ENCODE results near the gene PALLD. TPM values are rescaled to one million over a fixed set of nuclear protein-coding genes. Genes with fewer than 3 reads are reported as not detected.

Gene PALLD
- total RNA-seq, 2 experiments from 2014 or later = 1.5 to 3.7 TPM

DNA sequence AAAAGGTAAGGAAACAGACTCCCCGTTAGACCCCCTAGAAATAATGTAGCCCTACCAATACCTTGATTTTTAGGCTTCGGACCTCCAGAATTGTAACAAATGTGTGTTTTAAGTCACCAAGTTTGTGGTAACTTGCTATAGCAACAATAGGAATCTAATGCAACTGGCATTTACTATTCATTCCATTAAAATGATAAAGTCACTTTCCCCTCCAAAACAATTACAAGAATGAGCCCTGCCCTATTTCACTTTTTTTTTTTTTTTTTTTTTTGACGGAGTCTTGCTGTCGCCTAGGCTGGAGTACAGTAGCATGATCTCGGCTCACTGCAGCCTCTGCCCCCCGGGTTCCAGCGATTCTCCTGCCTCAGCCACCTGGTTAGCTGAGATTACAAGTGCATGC is 13.0 kb upstream of the PALLD start:
- H3K9me3 Mint-ChIP-seq (ENCODE audit: low read depth) = no peaks in the 10 kb centered on the region
- CTCF ChIA-PET = interaction anchor here (0.6 kb wide), 1 partner anchor 11 kb away, joined by 4 read pairs; no protein-coding TSS in a partner anchor
- H3K36me3 Mint-ChIP-seq = peaks cover 27% of the 10 kb centered on the region
- no peak overlapping the region for H3K4me3 Mint-ChIP-seq
- no peaks in the 10 kb centered on the region for H3K27me3 Mint-ChIP-seq
- H3K4me1 Mint-ChIP-seq = peaks cover 62% of the 10 kb centered on the region
- DNase-seq (no peak), ATAC-seq (no peak)
- peak overlapping the region; percentile 21 for H3K27ac Mint-ChIP-seq

DNA sequence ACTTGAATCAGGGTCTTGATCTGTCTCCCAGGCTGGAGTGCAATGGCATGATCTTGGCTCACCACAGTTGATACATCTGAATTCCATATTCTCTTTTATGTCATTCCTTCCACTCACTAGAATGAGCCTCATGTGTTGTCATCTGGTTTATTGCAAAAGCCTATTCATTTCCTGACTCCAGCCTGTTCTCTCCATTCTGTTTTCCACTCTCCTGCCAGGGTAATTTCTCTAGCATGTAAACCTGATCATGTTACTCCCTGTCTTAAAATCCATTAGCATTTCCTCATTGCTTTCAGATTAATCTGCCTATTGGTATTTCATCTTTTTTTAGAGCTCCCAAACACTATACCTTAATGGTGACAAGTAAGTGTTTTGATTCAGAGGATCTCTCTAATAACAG is 12.2 kb upstream of the PALLD start:
- Mint-ChIP-seq H3K27ac (no peak overlapping the region), H3K4me1 (peaks cover 58% of the 10 kb centered on the region), H3K36me3 (peaks cover 22% of the 10 kb centered on the region), H3K27me3 (no peaks in the 10 kb centered on the region), H3K9me3 (ENCODE audit: low read depth) (no peaks in the 10 kb centered on the region), H3K4me3 (no peak overlapping the region)
- CTCF ChIA-PET = interaction anchor here (0.6 kb wide), 1 partner anchor 10 kb away, joined by 4 read pairs; no protein-coding TSS in a partner anchor
- DNase-seq (no peak), ATAC-seq (no peak)

DNA sequence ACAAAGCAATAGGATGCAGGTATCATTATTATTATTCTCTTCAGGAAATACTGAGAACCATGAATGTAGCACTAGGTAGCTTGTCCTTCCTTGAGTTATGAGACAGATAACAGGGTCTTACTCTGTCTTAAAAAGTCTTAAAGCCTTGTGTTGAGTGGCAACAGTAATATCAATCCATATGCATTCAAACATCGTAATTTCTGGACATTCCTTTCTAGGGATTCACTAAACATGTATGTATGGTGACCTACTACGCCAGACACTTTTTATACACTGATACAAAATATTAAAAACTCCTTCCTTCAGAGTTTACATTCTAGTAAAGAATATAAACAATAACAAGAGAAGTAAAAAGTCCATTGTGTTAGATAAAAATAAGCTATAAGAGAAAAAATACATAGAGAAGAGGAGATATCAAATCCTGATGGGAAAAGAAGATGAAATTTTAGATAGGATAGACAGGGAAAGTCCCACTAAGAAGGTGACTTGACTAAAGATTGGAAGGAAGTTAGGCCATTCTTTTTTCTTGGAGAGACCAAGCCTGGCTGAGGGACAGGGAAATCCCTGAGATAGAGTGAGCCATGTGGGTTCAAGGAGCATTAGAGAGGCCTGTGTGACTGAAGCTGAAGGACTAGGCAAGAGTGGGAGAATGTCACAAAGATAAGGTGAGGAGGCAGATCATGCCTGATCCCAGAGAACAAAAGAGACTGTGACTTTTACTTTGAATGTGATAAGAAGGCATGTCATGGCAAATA is 11.5 kb upstream of the PALLD start:
- Mint-ChIP-seq H3K36me3 (peaks cover 18% of the 10 kb centered on the region), H3K4me1 (peaks cover 58% of the 10 kb centered on the region), H3K4me3 (no peak overlapping the region), H3K9me3 (ENCODE audit: low read depth) (no peaks in the 10 kb centered on the region), H3K27me3 (no peaks in the 10 kb centered on the region), H3K27ac (no peak overlapping the region)
- CTCF ChIA-PET = no interaction called here
- DNase-seq = no peak
- no peak for ATAC-seq

DNA sequence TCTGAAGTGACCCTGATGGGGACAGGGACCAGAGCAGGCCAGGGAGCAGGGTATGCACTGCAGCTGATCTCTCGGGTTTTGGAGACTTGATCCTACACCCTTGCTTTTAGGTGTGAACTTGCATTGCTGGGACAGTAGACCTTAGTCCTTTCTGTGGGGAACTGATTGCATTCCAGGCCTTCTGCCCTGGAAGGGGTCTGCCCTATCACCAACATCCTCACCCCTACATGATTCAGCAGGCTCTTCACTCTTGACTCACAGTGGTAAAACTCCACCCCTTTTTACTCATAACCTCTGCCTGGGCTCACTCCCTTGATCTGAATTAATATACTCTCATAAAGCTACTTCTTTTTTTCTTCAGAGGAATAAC is 10.0 kb upstream of the PALLD start:
- Mint-ChIP-seq H3K27ac (peak overlapping the region; percentile 68), H3K27me3 (no peaks in the 10 kb centered on the region), H3K4me3 (no peak overlapping the region), H3K36me3 (peaks cover 17% of the 10 kb centered on the region), H3K4me1 (peaks cover 46% of the 10 kb centered on the region), H3K9me3 (ENCODE audit: low read depth) (no peaks in the 10 kb centered on the region)
- no peak for DNase-seq
- peak; percentile 92 for ATAC-seq
- CTCF ChIA-PET = interaction anchor here (1.2 kb wide), 1 partner anchor 23 kb away, joined by 3 read pairs; no protein-coding TSS in a partner anchor

DNA sequence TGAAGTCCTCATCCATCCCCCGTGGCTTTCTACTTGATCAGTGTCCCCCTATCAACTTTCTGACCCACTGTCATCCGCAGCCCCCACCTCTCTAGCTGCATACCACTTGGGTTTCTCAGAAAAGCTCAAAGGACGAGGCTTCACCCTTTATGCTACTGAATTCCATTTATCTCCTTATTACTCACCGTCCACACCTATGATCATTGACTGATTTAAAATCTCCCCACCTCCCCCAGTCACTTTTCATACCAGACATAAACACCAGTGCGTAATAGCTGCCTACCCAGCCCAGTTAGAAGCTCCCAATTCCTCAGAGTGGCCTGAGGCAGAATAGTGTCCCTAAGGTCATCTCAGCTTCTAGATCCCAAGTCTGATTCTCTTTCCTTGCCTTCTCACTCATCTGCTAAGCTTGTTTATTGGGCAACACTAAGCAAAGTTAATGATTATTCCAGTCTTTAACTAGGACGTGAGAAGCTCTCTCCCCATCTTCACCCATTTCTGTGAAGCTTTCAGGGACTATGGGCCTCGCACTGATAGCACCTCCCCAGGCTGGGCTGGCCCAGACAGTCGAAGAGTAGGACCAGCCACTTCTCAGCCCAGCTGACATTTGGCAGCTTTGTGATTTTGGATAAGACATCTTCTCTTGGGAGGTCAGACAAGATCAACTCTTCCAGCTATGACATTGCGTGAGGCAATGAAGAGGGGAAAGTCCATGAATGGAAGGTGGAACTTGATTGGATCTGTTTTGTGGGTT is 9.4 kb upstream of the PALLD start:
- ATAC-seq (peak; percentile 41), DNase-seq (no peak)
- Mint-ChIP-seq H3K4me1 (peaks cover 40% of the 10 kb centered on the region), H3K27me3 (peaks cover 3% of the 10 kb centered on the region), H3K9me3 (ENCODE audit: low read depth) (no peaks in the 10 kb centered on the region), H3K27ac (peak overlapping the region; percentile 68), H3K4me3 (no peak overlapping the region), H3K36me3 (peaks cover 12% of the 10 kb centered on the region)
- CTCF ChIA-PET = interaction anchor here (1.2 kb wide), 1 partner anchor 23 kb away, joined by 3 read pairs; no protein-coding TSS in a partner anchor

DNA sequence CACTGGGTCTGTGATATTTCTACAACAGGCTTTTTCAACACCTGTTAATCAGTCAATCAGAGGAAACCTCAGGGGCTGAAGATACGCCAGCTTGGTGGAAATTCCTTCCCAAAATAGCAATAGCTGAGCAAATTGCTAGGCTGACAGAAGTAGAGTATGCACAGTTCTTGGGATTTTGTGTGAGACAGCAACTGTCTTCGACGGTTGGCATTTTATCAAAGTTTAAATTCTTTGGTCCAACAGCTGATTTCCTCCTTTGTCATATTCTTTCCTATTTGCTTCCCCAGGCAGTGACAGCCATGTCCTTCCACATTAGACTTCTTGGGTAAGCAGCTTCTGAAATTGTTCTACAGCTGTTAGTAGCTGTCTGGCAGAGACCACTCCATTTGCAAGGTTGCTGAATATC is 8.0 kb upstream of the PALLD start:
- DNase-seq (no peak), ATAC-seq (no peak)
- peaks cover 8% of the 10 kb centered on the region for H3K36me3 Mint-ChIP-seq
- H3K4me1 Mint-ChIP-seq = peaks cover 26% of the 10 kb centered on the region
- H3K9me3 Mint-ChIP-seq (ENCODE audit: low read depth) = no peaks in the 10 kb centered on the region
- H3K4me3 Mint-ChIP-seq = no peak overlapping the region
- CTCF ChIA-PET = interaction anchor here (1.0 kb wide), 1 partner anchor 26 kb away, joined by 3 read pairs; no protein-coding TSS in a partner anchor
- H3K27ac Mint-ChIP-seq = no peak overlapping the region
- H3K27me3 Mint-ChIP-seq = peaks cover 15% of the 10 kb centered on the region

DNA sequence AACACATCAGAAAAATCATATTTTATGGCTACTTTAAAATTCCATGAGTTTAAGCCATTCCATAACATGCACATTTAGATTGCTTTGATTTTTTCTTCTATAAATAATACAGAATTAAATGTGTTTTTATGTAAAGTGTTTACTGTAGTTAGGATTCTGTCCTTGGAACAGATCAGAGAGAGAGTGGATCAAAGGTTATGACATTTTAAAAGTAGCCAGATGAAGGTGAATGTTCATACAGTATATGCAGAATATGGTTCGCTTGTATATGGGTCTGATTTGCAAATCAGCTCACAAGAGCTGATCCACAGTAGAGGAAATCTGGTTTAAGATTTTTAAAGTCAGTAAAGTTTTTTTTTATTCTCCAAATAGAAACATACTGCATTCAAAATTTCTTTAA is 7.2 kb upstream of the PALLD start:
- CTCF ChIA-PET = interaction anchor here (0.6 kb wide), 1 partner anchor 58 kb away, joined by 3 read pairs; no protein-coding TSS in a partner anchor
- H3K4me3 Mint-ChIP-seq = no peak overlapping the region
- H3K9me3 Mint-ChIP-seq (ENCODE audit: low read depth) = no peaks in the 10 kb centered on the region
- peaks cover 21% of the 10 kb centered on the region for H3K4me1 Mint-ChIP-seq
- H3K27me3 Mint-ChIP-seq = peaks cover 21% of the 10 kb centered on the region
- DNase-seq = no peak
- no peak overlapping the region for H3K27ac Mint-ChIP-seq
- ATAC-seq = no peak
- H3K36me3 Mint-ChIP-seq = peaks cover 4% of the 10 kb centered on the region

DNA sequence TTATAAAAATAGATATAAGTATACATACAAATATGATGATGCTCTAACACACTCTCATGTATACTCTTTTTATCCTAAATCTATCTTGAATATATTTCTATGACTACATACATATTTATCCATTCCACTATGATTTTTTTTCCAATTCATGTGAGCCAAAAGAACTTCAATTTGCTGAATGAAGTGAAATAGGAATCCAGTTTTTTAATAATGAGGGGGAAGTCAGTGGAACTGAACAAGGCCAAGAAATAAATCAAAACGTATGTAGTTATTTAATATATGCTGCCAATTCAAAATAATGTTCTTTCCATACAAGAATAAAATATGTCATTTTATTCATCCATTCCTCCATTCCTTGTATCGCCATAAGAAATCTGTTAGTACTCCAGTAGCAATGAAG is 6.1 kb upstream of the PALLD start:
- CTCF ChIA-PET = no interaction called here
- Mint-ChIP-seq H3K4me1 (peaks cover 17% of the 10 kb centered on the region), H3K27ac (no peak overlapping the region), H3K4me3 (no peak overlapping the region), H3K9me3 (ENCODE audit: low read depth) (no peaks in the 10 kb centered on the region), H3K36me3 (peaks cover 1% of the 10 kb centered on the region), H3K27me3 (peaks cover 27% of the 10 kb centered on the region)
- DNase-seq (no peak), ATAC-seq (no peak)

DNA sequence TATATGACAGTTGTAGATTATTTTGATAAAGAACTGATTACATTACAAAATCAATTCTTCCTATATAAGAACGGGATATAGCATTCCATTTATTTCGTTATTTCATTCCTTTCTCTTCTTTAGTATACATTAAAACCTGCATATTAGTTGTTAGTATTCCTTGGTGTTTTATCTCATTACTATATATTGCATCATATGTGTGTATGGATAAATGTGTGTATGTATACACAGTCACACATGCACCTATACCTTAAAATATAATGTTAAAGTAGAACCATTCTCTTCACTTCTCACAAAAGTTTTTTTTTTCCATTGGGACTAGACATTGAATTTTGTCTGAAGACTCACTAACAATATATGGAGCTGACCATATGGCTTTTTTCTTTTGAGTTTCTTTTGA is 5.3 kb upstream of the PALLD start:
- no peak overlapping the region for H3K4me3 Mint-ChIP-seq
- no peak for ATAC-seq
- H3K36me3 Mint-ChIP-seq = peaks cover 1% of the 10 kb centered on the region
- no peak overlapping the region for H3K27ac Mint-ChIP-seq
- H3K9me3 Mint-ChIP-seq (ENCODE audit: low read depth) = no peaks in the 10 kb centered on the region
- no peak for DNase-seq
- H3K27me3 Mint-ChIP-seq = peaks cover 27% of the 10 kb centered on the region
- CTCF ChIA-PET = interaction anchor here (1.1 kb wide), 1 partner anchor 24 kb away, joined by 3 read pairs; no protein-coding TSS in a partner anchor
- peaks cover 15% of the 10 kb centered on the region for H3K4me1 Mint-ChIP-seq

DNA sequence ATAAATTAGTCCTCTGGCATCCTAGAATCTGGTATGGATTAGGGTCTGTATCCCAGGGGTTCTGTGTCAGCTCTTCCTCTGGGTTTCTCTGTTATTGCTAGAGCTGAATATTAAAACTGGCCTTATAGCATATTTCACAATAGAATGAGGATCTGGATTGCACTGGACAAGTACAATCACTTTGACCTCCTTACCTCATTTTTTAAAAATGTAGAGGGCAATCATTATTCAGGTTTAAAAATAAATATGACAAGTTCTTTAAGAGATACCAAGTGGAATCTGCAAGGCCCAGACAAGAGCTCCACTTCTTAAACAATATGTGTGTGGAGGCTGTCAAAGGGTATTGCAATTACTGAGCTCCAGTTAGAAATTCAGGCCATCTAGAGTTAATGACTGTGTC is 1.4 kb downstream of the PALLD start:
- Mint-ChIP-seq H3K9me3 (ENCODE audit: low read depth) (no peaks in the 10 kb centered on the region), H3K27me3 (peaks cover 35% of the 10 kb centered on the region), H3K4me1 (peaks cover 3% of the 10 kb centered on the region), H3K36me3 (peaks cover 1% of the 10 kb centered on the region), H3K27ac (no peak overlapping the region), H3K4me3 (no peak overlapping the region)
- ATAC-seq (no peak), DNase-seq (no peak)
- CTCF ChIA-PET = interaction anchor here (0.7 kb wide), 1 partner anchor 22 kb away, joined by 4 read pairs; no protein-coding TSS in a partner anchor

DNA sequence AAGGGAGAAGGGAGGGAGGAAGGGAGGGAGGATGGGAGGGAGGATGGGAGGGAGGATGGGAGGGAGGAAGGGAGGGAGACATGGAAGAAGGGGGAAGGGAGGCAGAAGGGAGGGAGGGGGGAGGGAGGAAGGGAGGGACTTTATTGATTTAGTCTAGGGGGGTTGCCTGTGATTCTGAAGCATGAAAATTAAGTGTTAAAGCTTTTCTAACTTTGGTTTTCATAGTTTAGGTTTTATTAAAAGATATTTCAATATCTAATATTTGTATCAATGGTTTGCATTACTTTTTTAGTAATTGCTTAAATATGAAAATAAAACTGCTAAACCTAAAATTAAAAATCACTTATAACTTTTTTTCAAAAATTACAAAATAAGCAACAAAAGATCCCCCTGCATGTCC is 2.4 kb downstream of the PALLD start:
- Mint-ChIP-seq H3K4me1 (peaks cover 10% of the 10 kb centered on the region), H3K4me3 (no peak overlapping the region), H3K27me3 (peaks cover 27% of the 10 kb centered on the region), H3K36me3 (peaks cover 6% of the 10 kb centered on the region), H3K9me3 (ENCODE audit: low read depth) (no peaks in the 10 kb centered on the region), H3K27ac (no peak overlapping the region)
- ATAC-seq (no peak), DNase-seq (no peak)
- CTCF ChIA-PET = interaction anchor here (0.7 kb wide), 1 partner anchor 21 kb away, joined by 4 read pairs; no protein-coding TSS in a partner anchor

DNA sequence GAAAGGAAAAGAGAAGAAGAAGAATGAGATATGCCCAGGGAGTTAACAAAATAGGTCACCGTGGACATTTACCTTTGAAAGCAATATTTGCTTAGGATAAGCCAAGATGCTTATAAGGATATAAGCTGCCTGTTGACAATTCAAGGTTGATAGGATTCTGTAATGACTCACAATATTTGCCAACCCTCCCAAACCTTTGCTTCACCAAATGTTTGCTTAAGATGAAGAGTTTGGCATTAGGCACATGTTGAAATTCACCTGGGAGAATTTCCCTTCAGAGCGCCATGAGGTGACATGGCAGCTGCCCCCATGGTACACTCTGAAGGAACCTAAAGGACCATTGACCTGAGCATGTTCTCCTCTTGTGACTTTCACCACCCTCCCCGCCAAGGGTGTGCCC is 4.6 kb downstream of the PALLD start:
- H3K4me1 Mint-ChIP-seq = peaks cover 10% of the 10 kb centered on the region
- CTCF ChIA-PET = no interaction called here
- no peak for ATAC-seq

DNA sequence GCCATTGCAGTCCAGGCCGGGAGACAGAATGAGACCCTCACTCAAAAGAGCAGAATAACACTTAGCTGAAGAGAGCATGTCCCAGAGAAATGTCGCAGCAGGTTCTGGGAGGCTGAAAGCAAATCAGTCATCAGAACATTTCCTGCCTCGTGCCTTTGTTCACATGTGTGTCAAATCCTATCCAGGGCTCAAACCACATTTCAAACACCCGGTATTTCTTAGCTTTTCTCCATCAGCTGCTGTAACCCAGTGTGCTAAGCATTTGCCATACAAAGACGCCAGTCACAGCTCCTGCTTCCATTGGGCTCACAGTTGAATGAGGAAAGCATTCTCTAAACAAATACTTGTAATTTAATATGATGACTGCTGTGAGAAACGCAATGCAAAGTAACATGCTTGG is 6.0 kb downstream of the PALLD start:
- CTCF ChIA-PET = no interaction called here
- Mint-ChIP-seq H3K27me3 (peaks cover 15% of the 10 kb centered on the region), H3K27ac (no peak overlapping the region), H3K36me3 (peaks cover 6% of the 10 kb centered on the region), H3K9me3 (ENCODE audit: low read depth) (no peaks in the 10 kb centered on the region), H3K4me1 (peaks cover 10% of the 10 kb centered on the region), H3K4me3 (no peak overlapping the region)
- ATAC-seq = no peak
- DNase-seq = no peak

More for the DNA sequence above, 4.6 kb downstream of the PALLD start:
- no peaks in the 10 kb centered on the region for H3K9me3 Mint-ChIP-seq (ENCODE audit: low read depth)
- no peak overlapping the region for H3K27ac Mint-ChIP-seq
- peaks cover 19% of the 10 kb centered on the region for H3K27me3 Mint-ChIP-seq
- H3K4me3 Mint-ChIP-seq = no peak overlapping the region
- peaks cover 6% of the 10 kb centered on the region for H3K36me3 Mint-ChIP-seq
- no peak for DNase-seq

All from activated CD8-positive, alpha-beta memory T cell treated with anti-CD3 and anti-CD28 coated beads, Interleukin-2, amount 10 ng/mL, durations not matched to agents 7 days and 5 days (primary cell).